Measurements from ENCODE around the gene METTL1. TPM values are rescaled to one million over a fixed set of nuclear protein-coding genes. Genes with fewer than 3 reads are reported as not detected.

Gene METTL1
- total and polyA plus RNA-seq, 4 donors = 9.5 to 16.2 (median 15.7) TPM

DNA sequence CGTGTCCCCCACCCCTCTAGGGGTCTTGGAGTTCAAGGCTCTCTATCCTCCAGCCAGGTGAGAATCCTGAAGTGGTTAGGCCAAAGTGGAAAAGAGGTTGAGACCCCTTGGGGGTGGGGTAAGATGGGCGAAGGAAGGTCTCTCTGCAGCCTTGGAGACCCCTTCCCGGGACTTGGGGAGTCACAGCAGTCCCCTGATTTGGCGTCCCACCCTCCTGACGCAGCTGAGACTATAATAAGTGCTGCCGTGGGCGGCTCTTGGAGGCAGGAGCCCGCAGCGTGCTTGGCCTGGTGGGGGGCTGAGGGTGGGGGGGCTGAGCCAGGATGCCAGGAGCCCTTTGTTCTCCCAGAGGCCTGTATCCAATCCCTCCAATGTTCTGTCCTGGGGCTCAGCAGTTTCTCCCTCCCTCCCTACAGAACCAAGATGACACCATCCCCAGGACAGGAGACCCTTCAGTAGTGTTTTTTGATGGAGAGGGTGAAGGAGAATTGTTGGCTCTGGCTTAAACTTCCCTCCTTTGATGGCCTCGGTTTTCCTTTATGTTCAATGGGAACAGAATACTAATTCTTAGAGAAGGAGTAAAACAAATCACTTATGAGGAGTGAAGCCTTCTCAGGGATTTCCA lies 31.9 kb downstream of the METTL1 start:
- Histone ChIP-seq H3K36me3 (ENCODE audit: control insufficient read depth in 1 of 2, insufficient read depth in 2 of 2, low read length in 1 of 2) (no peaks in the 10 kb centered on the region), H3K4me3 (ENCODE audit: low read length in 2 of 2) (no peak overlapping the region), H3K27ac (ENCODE audit: low read depth in 1 of 2, low read length in 2 of 2) (no peak overlapping the region), H3K27me3 (ENCODE audit: control insufficient read depth in 1 of 2, insufficient read depth in 2 of 2, low read length in 1 of 2) (no peaks in the 10 kb centered on the region), H3K4me1 (ENCODE audit: control insufficient read depth in 1 of 2, insufficient read depth in 2 of 2, low read length in 2 of 2) (no peaks in the 10 kb centered on the region), H3K9me3 (ENCODE audit: control insufficient read depth, low read length) (no peaks in the 10 kb centered on the region)
- intact Hi-C loops (cut with DNase I) = no loop called here
- no peak for ATAC-seq (ENCODE audit: low FRiP score)
- WGBS, 2 donors = 18 to 26% methylated on average over 5 to 10 of the region's 10 CpGs
- no peak for DNase-seq

DNA sequence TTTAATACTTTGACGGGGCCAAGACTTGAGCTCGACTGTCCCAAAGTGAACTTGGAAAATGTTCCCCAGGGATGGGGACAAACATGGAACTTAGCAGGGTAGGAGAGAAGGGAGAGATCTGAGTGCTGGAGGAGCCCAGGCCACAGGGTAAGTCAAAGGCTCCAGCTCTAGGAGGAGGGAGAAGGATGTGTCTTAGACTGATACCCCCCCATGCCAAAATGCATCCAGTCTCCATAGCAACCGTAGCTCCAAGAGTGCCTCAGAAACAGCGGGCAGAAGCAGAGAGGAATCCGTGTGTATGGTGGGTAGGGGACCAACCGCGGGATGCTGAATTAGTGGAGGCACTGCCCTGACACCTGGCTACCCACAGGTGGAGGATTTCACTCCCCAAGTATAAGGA lies 32.5 kb downstream of the METTL1 start:
- no peak overlapping the region for H3K4me3 ChIP-seq (ENCODE audit: low read length in 2 of 2)
- DNase-seq (no peak), ATAC-seq (ENCODE audit: low FRiP score) (no peak)
- no peaks in the 10 kb centered on the region for H3K9me3 ChIP-seq (ENCODE audit: control insufficient read depth, low read length)
- H3K36me3 ChIP-seq (ENCODE audit: control insufficient read depth in 1 of 2, insufficient read depth in 2 of 2, low read length in 1 of 2) = no peaks in the 10 kb centered on the region
- WGBS, 2 donors = 9 to 16% methylated on average over 7 of the region's 7 CpGs
- H3K27me3 ChIP-seq (ENCODE audit: control insufficient read depth in 1 of 2, insufficient read depth in 2 of 2, low read length in 1 of 2) = no peaks in the 10 kb centered on the region
- intact Hi-C loops (cut with DNase I) = no loop called here
- no peaks in the 10 kb centered on the region for H3K4me1 ChIP-seq (ENCODE audit: control insufficient read depth in 1 of 2, insufficient read depth in 2 of 2, low read length in 2 of 2)
- no peak overlapping the region for H3K27ac ChIP-seq (ENCODE audit: low read depth in 1 of 2, low read length in 2 of 2)

- Histone ChIP-seq H3K36me3 (ENCODE audit: control insufficient read depth in 1 of 2, insufficient read depth in 2 of 2, low read length in 1 of 2) (no peaks in the 10 kb centered on the region), H3K4me1 (ENCODE audit: control insufficient read depth in 1 of 2, insufficient read depth in 2 of 2, low read length in 2 of 2) (no peaks in the 10 kb centered on the region), H3K27ac (ENCODE audit: low read depth in 1 of 2, low read length in 2 of 2) (no peak within 1 kb of the TSS), H3K9me3 (ENCODE audit: control insufficient read depth, low read length) (no peaks in the 10 kb centered on the region), H3K27me3 (ENCODE audit: control insufficient read depth in 1 of 2, insufficient read depth in 2 of 2, low read length in 1 of 2) (no peaks in the 10 kb centered on the region), H3K4me3 (ENCODE audit: low read length in 2 of 2) (peak within 1 kb of the TSS; percentile 21 to 41)
- 3 to 5% methylated on average over 24 to 36 of the region's 36 CpGs for WGBS, 2 donors
- ATAC-seq (ENCODE audit: low FRiP score) (no peak), DNase-seq (no peak)
- intact Hi-C loops (cut with DNase I) = no loop called here
Observed at GRCh38 chr12:57738661-57739237, 33.2 kb downstream of the METTL1 start, which contains the start of gene AGAP2. AGAP2 (minus strand) TSS chr12:57738742; CDS start chr12:57738246, 496 bp downstream.

DNA sequence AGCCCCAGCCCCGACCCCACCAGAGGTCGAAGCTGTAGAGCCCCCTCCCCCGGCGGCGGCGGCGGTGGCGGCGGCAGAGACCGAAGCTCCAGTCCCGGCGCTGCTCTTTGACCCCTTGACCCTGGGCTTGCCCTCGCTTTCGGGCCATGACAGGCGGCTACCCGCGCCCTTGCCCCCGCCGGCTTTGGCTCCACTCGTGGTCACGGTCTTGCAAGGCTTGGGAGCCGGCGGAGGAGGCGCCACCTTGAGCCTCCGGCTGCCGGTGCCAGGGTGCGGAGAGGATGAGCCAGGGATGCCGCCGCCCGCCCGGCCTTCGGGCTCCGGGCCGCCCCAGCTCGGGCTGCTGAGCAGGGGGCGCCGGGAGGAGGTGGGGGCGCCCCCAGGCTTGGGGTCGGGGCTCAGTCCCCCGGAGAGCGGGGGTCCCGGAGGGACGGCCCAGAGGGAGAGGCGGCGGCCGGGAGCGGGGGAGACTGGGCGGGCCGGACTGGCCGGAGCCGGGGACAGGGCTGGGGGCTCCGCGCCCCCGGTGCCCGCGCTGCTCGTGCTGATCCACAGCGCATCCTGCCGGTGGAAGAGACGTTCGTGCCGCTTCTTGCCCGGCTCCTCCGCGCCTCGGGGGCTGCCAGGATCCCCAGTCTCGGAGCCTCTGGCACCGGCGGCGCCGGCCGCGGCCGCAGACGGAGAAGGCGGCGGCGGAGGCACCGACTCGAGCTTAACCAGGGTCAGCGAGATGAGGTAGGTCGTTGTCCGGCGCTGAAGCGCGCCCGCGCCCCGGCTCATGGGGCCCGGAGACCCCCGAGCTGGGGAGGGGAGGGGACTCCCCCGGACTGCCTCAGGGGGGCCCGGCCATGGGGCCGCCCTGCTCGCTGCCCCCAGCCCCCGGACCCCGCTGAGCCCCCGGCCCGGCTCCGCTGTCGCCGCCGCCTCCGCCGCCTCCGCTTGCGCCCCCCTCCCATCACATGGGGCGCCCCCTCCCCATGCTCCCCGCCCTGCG lies 34.1 kb downstream of the METTL1 start:
- DNase-seq (no peak), ATAC-seq (ENCODE audit: low FRiP score) (no peak)
- Histone ChIP-seq H3K27me3 (ENCODE audit: control insufficient read depth in 1 of 2, insufficient read depth in 2 of 2, low read length in 1 of 2) (no peaks in the 10 kb centered on the region), H3K9me3 (ENCODE audit: control insufficient read depth, low read length) (no peaks in the 10 kb centered on the region), H3K4me3 (ENCODE audit: low read length in 2 of 2) (peak overlapping the region; percentile 21 to 41), H3K27ac (ENCODE audit: low read depth in 1 of 2, low read length in 2 of 2) (no peak overlapping the region), H3K36me3 (ENCODE audit: control insufficient read depth in 1 of 2, insufficient read depth in 2 of 2, low read length in 1 of 2) (no peaks in the 10 kb centered on the region), H3K4me1 (ENCODE audit: control insufficient read depth in 1 of 2, insufficient read depth in 2 of 2, low read length in 2 of 2) (no peaks in the 10 kb centered on the region)
- 3 to 6% methylated on average over 56 to 110 of the region's 110 CpGs for WGBS, 2 donors
- intact Hi-C loops (cut with DNase I) = no loop called here

GRCh38 chr12:57736741-57737466 lies 35.0 kb downstream of the METTL1 start:
- intact Hi-C loops (cut with DNase I) = no loop called here
- Histone ChIP-seq H3K4me1 (ENCODE audit: control insufficient read depth in 1 of 2, insufficient read depth in 2 of 2, low read length in 2 of 2) (no peaks in the 10 kb centered on the region), H3K4me3 (ENCODE audit: low read length in 2 of 2) (no peak overlapping the region), H3K36me3 (ENCODE audit: control insufficient read depth in 1 of 2, insufficient read depth in 2 of 2, low read length in 1 of 2) (no peaks in the 10 kb centered on the region), H3K27ac (ENCODE audit: low read depth in 1 of 2, low read length in 2 of 2) (no peak overlapping the region), H3K9me3 (ENCODE audit: control insufficient read depth, low read length) (no peaks in the 10 kb centered on the region), H3K27me3 (ENCODE audit: control insufficient read depth in 1 of 2, insufficient read depth in 2 of 2, low read length in 1 of 2) (no peaks in the 10 kb centered on the region)
- DNase-seq = no peak
- ATAC-seq (ENCODE audit: low FRiP score) = no peak
- 4 to 9% methylated on average over 28 to 31 of the region's 31 CpGs for WGBS, 2 donors

- 6 to 8% methylated on average over 48 to 49 of the region's 49 CpGs for WGBS, 2 donors
- no peak overlapping the region for H3K4me3 ChIP-seq (ENCODE audit: low read length in 2 of 2)
- intact Hi-C loops (cut with DNase I) = no loop called here
- no peaks in the 10 kb centered on the region for H3K27me3 ChIP-seq (ENCODE audit: control insufficient read depth in 1 of 2, insufficient read depth in 2 of 2, low read length in 1 of 2)
- no peak overlapping the region for H3K27ac ChIP-seq (ENCODE audit: low read depth in 1 of 2, low read length in 2 of 2)
- no peaks in the 10 kb centered on the region for H3K9me3 ChIP-seq (ENCODE audit: control insufficient read depth, low read length)
- DNase-seq = no peak
- H3K4me1 ChIP-seq (ENCODE audit: control insufficient read depth in 1 of 2, insufficient read depth in 2 of 2, low read length in 2 of 2) = no peaks in the 10 kb centered on the region
- ATAC-seq (ENCODE audit: low FRiP score) = no peak
- no peaks in the 10 kb centered on the region for H3K36me3 ChIP-seq (ENCODE audit: control insufficient read depth in 1 of 2, insufficient read depth in 2 of 2, low read length in 1 of 2)
Observed at GRCh38 chr12:57735952-57736740, 35.8 kb downstream of the METTL1 start.

GRCh38 chr12:57735198-57735855 lies 36.6 kb downstream of the METTL1 start:
- H3K27me3 ChIP-seq (ENCODE audit: control insufficient read depth in 1 of 2, insufficient read depth in 2 of 2, low read length in 1 of 2) = no peaks in the 10 kb centered on the region
- H3K27ac ChIP-seq (ENCODE audit: low read depth in 1 of 2, low read length in 2 of 2) = no peak overlapping the region
- no peaks in the 10 kb centered on the region for H3K4me1 ChIP-seq (ENCODE audit: control insufficient read depth in 1 of 2, insufficient read depth in 2 of 2, low read length in 2 of 2)
- H3K9me3 ChIP-seq (ENCODE audit: control insufficient read depth, low read length) = no peaks in the 10 kb centered on the region
- DNase-seq (no peak), ATAC-seq (ENCODE audit: low FRiP score) (no peak)
- WGBS, 2 donors = 13 to 14% methylated on average over 8 of the region's 8 CpGs
- H3K36me3 ChIP-seq (ENCODE audit: control insufficient read depth in 1 of 2, insufficient read depth in 2 of 2, low read length in 1 of 2) = no peaks in the 10 kb centered on the region
- no peak overlapping the region for H3K4me3 ChIP-seq (ENCODE audit: low read length in 2 of 2)
- intact Hi-C loops (cut with DNase I) = no loop called here
